NCI-H2081 treated with DMSO at 0.1 percent for 48 hours (cell line): ENCODE results near the gene CEP135.
"Not testable (repeated sequence)": the region's sequence is repeated elsewhere in the genome, so short reads cannot be mapped to it uniquely, and the experiment has no call there.

ENCODE experiments used
- DNase-seq: peaks from one replicate; lab custom pipeline; 2025; lab: John Stamatoyannopoulos, UW

CEP135 gene

DNA sequence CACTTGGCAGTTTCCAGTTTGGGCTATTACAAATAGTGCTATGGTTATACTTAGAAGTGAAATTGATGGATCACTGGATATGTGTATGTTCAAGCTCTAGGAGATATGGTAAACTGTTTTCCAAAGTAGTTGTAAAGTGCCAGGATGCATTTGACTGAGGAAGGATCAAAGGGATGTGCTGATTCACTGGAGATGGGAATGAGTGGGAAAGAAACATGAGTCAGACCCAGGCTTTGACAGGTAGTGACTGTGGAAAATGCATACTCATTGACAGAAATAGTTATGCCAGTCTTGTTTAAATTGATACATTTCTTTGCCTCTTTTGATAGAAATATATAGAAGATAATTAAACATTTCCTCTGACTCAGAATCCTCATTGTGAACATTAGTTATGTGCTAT is 77.9 kb downstream of the CEP135 start:
- DNase-seq, result no peak

DNA sequence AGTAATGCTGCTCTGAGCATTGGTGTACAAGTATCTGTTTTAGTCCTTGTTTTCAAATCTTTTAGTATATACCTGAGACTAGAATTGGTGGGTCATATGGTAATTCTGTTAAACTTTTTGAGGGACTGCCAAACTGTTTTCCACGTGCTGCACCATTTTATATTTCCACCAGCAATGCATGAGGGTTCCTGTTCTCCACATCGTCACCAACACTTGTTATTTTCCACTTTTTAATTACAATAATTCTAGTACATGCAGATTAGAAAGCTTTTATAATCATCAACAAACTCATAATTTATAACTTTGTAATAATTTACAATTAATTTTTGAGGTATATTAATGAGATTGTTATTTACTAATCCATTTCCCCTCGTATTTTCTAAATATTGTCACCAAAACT is 79.4 kb downstream of the CEP135 start:
- DNase-seq, result no peak

DNA sequence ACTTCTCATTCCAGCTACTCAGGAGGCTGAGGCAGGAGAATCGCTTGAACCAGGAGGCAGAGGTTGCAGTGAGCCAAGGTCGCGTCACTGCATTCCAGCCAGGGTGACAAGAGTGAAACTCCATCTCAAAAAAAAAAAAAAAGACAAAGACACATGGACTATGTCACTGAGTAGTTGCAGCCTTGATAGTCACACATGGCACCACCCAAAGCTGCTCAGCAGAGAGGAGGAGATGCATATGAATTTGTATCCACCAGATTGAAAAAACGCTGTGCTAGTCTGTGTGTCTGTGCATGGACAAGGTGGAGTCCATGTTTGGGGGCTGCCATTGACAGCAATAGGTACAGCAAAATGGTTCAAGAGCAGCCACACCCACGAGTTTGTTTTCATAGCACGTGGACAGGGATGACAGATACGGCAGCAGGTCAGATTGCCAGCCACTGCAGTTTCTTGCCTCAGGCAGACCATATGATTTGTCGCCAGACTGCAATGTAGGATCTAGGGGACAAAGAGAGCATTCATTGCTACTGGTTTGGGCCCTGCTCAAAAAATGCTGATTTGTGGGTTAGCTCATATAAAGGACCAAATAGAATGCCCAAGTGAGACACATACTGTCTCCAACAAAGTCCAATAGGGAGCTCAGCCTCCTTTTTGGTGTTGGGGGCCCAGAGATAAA is 89.9 kb downstream of the CEP135 start:
- DNase-seq, result no peak

DNA sequence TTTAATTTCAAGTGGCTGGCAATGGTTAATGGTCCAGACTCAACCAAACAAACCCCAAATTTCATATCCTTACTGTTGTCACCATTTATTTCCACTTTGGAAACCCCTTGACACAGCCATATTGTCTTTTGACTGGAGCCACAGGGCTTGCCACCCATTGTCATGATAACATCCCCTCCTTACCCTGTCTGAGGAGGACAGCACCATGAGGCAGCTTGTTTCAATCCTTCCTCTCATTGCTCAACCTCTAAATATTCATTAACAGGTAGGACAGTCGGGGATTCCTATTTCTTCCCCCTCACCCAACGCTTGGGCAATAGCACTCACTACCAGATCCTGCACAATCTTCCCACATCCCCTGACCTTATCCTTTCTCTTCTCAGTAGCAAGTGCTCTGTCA is 92.1 kb downstream of the CEP135 start:
- no peak for DNase-seq

DNA sequence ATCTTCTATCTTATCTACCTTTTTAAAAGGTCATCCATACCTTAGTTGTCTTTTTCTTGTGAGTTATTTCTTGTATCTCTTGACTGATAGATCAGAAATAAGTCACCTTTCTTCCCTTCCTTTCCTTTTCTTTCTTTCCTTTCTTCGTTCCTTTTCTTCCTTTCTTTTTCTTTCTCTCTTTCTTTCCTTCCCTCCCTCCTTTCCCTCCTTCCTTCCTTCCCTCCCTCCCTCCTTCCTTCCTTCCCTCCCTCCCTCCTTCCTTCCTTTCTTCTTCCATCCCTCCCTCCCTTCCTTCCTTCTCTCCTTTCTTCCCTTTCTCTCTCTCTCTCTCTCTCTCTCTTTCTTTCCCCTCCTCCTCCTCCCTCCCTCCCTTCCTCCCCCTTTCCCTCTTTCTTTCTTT is 93.5 kb downstream of the CEP135 start:
- no peak for DNase-seq

DNA sequence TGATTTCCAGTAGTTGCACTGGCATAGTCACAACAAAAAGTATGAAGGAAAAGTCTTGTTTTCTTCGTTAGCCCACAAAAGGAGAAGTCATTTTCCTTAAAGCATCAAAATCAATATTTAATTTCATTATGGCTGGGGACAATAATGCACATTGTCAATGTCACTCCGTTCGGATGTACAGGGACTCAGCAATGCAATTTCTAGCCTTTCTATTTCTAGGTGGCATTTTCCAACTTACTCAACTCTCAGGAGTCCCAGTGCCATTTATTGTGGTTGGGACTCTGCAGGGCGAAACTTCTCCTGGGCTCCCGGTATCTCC is 99.6 kb downstream of the CEP135 start:
- no peak for DNase-seq

DNA sequence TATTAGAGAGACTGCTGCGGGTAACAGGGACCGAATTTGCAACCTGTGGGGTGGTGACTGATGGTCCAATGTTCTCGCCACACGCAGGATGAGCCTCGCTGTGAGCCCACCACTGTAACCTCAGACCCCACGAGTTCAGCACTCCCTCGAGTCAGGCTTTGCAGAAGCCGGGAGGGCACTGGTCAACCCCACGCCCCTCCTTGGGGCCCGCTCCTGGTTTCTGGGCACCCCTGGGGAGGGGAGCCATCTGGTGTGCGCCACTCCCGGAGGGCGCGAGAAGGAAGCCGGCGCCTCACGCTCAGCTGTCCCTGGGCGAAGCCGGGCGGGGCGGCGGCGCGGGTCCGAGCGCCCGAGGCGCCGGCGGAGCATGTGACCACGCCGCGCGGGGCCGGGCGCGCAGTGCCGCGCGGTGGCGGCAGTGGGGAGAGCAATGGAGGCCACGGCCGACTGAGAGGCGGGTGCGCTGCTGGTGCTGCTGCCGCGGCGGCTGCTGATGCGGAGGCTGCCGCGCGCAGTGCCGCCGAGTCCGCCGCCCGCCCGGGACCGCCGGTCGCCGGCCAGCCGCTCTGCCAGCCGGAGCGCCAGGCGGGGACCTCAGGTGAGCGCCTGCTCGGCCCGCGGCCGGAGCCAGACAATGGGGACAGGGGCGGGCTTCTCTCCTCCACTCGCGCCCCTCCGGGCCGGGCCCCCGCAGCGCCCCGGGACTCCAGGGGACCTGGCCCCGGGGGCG is 100.1 kb downstream of the CEP135 start:
- peak; percentile 31 for DNase-seq

DNA sequence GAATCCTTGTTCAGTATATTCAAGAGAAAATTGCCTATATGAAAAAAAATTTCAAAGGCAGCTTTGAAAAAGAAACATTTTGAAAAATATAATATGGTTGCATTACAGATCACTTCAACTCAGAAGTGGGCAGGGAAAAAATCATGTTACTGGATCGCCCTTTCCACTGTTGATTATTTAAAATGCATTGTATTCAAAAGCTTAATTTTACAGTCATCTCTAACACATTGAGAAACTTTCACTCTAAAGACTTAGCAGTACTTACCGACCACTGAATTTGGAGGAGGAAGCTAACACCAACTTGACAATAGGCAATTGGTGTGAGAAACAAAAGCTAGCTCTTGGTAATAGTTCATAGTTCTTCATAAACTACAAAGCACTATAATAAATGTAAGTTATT is 101.9 kb downstream of the CEP135 start:
- no peak for DNase-seq

DNA sequence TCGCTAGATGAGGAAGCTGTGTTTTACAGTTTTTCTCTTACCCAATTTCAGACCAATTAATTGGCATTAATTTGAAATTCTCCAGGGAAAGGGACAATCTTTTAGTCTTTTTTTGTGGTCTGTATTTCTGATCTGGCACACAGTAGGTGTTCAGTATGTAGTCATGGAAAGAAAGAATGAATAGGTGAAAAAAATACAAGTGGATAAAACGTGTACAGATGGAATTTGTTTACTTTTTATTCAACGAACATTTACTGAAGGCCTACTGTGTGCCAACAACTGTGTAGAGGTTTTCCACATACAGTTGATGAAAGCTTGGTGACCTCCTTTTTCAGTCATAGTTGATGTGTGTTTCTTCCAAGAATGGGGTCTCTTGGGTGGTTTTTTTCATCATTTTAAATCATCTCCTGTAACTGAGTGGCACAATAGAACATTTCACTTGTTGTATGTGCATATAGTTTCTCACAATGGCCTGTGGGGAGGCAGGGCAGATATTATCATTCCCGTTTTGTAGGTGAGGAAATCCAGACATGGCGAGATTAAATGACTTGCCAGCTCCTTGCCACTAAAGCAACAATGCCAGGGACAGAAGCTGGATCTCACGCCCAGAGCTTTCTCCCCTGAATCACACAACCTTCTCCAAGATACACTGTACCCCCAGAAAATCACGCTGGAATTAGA is 102.4 kb downstream of the CEP135 start:
- no peak for DNase-seq

DNA sequence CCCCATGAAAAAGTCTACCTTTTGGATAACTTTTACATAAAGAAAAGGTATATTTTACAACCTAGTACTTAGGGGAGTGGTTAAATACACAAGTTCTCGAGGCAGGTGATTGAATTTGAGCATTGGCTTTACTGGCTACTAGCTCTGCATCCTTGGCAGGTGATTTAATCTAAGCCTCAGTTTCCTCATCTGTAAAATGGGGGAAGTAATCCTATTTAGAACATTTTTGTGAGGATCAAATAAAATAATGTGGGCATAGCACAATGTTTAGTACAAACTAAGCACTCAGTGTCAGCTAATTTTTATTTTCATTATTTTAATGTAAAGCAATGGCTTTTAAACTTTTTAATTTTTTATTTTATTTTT is 102.9 kb downstream of the CEP135 start:
- DNase-seq, result no peak

DNA sequence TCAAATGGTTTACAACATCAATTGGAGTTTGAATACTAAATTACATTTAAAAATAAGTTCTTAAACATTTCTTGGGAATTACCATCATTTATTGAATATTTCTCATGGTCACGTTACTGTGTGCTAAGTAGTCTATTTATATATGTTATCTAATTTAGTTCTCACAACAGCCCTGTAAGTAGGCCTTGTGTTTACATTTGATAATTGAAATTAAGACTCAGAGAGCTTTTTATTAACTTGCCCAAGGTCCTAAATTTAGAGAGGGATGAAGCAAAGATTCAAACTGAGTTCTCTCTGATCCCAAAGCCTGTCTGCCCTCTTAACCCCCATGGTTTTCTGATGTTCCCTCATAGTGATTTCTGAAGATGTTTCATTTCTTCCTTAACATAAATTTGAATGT is 103.7 kb downstream of the CEP135 start:
- DNase-seq, result no peak

DNA sequence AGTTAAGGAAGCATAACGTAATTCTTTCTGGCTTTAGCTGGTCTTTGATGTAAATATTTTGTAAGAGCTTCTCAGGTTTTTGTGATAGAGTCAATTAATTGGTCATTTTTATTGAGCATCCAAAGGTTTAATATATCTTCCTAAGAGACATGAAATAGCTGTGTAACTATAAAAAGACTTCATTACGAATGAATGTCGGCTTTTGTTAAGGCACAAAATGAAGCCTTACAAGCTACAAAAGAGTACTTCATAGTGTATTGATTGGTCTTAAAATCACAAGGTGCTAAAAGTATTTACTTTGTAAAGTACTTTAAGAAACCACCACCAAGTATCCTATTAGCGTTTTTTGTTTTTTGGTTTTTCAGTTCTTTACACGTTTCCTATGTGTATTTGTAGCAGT is 104.2 kb downstream of the CEP135 start:
- no peak for DNase-seq

DNA sequence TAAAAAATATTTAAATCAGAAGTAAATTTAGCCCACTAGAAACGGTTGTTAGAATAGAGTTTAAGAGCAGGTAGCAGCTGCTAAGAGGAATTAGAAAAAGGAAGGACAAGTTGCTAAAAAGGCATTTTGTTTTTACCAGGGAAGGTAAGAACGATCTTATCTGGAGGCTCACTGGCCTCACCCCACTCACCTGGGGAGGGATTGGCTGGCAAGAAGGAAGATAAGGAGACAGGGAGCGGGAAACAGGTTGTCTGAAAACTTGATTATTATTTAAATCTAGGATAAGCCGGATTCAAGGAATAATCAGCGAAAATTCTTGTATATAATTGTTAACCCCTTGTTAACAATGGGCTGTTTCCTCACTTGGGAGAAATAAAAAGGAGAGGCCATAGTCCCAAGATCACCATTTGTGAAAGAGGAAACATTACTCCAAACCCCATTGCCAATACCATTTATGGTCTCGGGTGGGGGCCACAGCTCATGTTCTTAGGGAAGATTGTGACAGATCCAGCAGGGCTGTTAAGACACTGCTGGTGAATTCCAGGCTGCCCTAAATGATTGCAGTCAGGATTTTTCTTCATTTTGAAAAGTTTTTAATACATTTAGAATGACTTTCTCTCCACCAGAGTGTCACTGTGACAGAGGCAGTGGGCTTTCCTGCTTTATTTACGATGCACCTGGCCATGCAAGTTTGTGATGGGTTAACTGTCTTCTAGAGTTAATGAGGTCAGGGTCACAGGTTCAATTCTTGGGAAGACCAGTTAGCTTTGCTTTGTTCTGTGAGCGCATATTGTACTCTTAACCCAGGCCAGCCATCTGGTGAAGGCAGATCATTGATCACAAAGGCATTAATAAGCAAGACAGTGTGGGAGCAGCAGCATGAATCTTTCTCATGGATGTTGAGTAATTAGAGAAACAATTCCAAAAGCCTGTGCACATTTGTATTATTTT is 106.6 kb downstream of the CEP135 start:
- no peak for DNase-seq

DNA sequence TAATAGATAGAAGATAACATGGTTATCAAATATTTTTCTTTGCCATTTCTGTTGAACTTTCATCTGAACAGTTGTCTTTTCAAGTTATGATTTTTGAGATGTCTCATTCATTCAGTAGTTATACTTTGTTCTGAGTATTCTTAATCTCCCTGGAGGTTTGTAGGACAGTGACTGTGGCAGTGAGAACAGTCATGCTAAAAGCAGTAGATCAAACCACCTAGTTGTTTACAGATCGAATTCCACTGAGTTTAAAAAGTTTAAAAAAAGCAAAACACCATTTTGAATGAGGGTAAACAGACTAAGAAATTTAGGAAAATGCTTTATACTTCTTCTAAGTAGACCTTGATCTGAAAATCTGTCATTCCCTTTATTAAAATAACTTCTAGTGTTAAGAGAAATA is 107.2 kb downstream of the CEP135 start:
- DNase-seq, result no peak

DNA sequence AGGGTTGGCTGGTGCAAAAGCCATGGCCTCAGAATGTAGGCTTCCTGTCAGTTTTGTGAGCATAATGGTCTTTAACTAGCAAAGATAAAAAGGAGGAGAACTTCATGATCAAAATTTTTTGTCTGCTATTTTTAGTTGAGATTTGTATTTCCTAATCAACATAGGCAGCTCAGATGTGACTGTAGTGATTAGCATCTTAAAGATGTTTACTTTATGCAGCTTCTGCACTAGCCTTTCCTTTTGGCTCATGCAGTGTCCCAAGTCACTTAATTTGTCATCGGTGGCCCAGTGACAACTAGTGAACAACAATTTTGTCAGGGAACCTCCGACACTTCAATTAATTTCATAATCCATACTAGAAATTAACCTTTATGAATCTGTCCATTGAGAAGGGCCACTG is 109.8 kb downstream of the CEP135 start:
- DNase-seq, result no peak

DNA sequence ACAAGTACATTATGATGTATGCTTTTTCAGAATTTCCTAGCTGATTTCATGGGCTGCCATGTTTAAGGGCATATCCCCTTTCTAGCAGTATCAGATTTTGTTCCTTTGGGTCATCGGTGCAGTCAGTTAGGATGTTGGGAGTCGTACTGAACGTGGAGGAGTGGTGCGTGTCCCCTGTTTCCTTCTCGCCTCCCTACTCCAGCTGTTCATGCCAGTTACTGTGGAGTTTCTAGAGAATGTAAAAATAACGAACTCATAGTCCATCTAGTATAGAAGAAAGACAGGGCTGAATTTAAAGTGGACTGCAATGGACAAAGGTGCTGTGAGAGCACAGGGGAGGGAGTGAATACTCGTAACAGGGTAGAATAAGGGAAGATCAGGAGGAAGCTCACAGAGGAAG is 111.3 kb downstream of the CEP135 start:
- DNase-seq, result no peak

DNA sequence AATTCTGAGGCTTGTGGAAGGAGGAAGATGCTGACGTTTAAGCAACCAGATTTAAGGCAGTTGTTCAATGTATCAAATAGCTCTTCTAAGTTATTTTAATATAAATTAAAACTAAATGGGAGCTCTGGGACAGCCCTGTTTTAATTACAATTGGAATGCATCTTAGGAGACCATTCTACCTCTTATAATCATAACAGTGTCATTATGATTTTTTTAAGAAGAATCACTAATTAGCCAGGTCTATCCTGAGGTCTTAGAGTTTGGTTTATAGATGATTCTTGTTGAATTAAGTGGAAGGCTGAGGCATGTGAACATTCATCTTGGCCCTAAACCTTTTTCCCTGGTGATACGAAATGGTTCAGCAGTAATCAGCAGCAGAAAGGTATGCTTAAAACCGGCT is 113.4 kb downstream of the CEP135 start:
- DNase-seq, result no peak

DNA sequence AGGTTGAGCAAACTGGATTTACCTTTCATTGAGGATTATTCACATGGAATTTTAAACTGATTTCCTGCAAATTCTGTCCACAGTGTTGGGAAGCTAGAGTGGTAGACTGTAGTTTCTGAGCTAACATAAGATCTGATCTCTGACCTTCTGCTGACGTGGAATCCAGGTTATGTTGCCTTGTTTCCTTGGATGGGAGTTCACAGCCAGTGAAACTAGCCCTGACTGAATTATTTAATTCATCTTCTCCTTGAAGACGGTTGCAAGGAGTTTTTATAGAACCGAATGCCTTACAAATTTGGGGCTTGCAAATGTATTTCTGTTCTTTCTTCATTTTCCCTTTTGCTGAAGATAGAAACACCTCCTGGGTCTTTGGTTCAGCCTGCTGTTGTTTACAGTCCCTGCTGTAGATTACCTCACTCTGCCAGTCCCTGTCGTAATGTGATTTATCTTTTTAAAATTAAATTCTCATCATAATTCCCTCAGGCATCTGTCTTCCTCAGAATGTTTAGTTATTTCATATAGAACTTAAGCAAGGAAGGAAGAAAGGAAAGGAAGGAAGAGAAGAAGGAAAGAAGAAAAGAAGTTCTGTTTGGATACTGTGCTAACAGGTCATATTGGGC is 113.9 kb downstream of the CEP135 start:
- DNase-seq, result no peak

DNA sequence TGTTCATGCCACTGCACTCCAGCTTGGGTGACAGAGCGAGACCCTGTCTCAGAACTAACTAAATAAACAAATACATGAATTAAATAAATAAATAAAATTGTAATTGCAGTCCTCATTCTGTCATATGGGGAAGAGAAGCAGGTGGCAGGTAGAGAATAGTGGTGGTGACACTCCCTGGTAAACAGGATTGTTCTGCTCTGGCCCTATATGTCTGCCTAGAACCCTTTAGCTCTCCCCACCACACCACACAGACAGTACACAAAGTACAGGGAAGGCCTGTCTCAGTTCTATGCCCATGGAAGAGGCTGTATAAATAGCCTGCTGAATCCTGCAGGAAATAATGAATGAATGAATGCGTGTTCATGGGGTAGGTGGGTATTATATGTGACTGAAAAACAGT is 117.7 kb downstream of the CEP135 start:
- no peak for DNase-seq

DNA sequence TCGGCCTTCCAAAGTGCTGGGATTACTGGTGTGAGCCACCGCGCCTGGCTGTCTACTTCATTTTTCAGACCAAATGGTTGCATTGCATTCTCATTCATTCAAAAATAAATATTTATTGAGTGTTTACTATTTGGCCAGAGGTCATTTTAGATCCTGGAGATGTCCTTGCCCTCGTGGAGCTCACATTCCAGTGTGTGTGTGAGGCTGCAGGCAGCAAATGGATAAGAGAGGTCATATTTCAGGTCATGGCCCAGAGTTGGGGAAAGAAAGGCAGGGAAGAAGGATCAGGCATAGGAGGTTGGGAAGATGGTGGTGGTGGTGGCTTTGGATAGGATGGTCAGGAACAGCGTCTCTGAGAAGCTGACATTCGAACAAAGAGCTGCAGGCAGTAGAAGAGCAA is 119.1 kb downstream of the CEP135 start:
- DNase-seq, result no peak

DNA sequence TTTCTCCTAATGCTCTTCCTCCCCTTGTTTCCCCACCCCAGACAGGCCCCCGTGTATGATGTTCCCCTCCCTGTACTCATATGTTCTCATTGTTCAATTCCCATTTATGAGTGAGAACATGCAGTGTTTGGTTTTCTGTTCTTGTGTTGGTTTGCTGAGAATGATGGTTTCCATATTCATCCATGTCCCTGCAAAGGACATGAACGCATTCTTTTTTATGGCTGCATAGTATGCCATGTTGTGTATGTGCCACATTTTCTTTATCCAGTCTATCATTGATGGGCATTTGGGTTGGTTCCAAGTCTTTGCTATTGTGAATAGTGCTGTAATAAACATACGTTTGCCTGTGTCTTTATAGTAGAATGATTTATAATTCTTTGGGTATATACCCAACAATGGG is 124.0 kb downstream of the CEP135 start:
- DNase-seq, result not testable (repeated sequence)

DNA sequence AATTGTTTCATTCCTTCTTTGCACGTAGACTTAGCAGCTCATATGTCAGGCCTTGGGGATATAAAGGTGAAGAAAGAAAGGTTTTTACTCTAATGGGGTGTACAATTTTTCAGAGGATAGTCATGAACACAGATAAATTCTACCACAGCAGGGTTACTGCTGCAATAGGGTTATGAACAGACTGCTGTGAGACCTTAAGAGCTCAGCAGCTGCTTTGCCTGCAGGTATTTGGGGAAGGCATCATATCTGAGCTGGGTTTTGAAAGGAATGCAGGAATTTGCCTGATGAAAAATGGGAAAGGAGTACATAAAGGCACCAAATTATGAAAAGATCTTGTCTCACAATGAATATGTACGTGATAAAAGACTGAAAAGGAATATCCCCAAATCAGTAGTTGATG is 128.9 kb downstream of the CEP135 start:
- no peak for DNase-seq
